ENCODE results near the gene FCRL1. TPM values are rescaled to one million over a fixed set of nuclear protein-coding genes. Genes with fewer than 3 reads are reported as not detected.

Gene FCRL1
- total and polyA plus RNA-seq, 9 donors = 0.08 to 0.65 TPM; not detected in 7

DNA sequence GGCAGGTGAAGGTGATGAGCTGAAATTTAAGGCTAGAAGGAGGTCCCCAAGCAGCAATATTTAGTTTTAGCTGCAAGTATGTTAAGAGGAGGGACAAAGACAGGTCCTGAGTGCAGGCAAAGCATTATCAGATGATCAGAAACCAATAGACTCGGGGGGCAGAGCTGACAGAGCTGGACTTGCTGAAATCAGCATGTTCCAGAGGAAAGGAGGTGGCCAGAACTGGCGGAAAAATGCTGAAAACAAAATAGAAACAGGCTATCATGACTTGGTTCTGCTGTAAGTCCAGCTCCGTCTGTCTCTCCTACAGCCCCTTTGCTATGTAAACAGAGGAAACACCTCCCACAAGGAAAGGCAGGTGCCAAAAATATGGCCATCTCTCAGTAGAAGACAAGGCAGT is 21.8 kb upstream of the FCRL1 start, which contains the start of gene CD5L:
Gene CD5L, minus strand, starts transcription at position 101 of the 400 bp plus-strand sequence. CDS start 107 bp downstream, outside the sequence.
- intact Hi-C loops (cut with DNase I) = no loop called here
- Histone ChIP-seq H3K4me3 (no peak within 1 kb of the TSS), H3K9me3 (no peaks in the 10 kb centered on the region), H3K27ac (no peak within 1 kb of the TSS), H3K36me3 (no peaks in the 10 kb centered on the region), H3K4me1 (ENCODE audit: insufficient read depth) (no peaks in the 10 kb centered on the region), H3K27me3 (no peaks in the 10 kb centered on the region)
- 37 to 50% (median 43%) methylated on average over 3 of the region's 3 CpGs for WGBS, 3 donors
- TF ChIP-seq, protein P1, sequence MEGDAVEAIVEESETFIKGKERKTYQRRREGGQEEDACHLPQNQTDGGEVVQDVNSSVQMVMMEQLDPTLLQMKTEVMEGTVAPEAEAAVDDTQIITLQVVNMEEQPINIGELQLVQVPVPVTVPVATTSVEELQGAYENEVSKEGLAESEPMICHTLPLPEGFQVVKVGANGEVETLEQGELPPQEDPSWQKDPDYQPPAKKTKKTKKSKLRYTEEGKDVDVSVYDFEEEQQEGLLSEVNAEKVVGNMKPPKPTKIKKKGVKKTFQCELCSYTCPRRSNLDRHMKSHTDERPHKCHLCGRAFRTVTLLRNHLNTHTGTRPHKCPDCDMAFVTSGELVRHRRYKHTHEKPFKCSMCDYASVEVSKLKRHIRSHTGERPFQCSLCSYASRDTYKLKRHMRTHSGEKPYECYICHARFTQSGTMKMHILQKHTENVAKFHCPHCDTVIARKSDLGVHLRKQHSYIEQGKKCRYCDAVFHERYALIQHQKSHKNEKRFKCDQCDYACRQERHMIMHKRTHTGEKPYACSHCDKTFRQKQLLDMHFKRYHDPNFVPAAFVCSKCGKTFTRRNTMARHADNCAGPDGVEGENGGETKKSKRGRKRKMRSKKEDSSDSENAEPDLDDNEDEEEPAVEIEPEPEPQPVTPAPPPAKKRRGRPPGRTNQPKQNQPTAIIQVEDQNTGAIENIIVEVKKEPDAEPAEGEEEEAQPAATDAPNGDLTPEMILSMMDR (IDR thresholded peaks at IDR 0.05) = no peak
- TF ChIP-seq EP300 (IDR thresholded peaks at IDR 0.05) (no peak), POLR2A (IDR thresholded peaks at IDR 0.05) (no peak)
- no peak for DNase-seq

DNA sequence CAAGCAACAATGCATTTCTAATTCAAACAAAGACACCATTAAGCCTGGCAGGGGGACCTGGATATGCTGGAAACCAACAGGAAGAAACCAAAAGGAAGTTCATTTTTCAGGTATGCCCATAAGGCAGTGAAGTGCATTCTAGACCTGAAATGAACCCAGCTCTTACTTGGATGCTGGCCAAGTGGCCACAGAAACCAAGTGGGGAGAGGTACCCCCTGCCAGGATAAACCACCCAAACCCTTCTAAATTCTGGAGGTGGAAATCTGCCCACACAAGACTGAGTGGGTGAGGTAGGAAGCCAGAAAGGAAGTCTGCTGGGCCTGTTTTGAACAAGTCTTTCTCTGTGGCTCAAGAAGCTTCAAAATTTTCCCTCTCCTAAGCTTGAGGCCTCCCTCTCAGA is 19.0 kb upstream of the FCRL1 start:
- Histone ChIP-seq H3K9me3 (no peaks in the 10 kb centered on the region), H3K27ac (no peak overlapping the region), H3K4me1 (ENCODE audit: insufficient read depth) (no peaks in the 10 kb centered on the region), H3K4me3 (no peak overlapping the region), H3K27me3 (no peaks in the 10 kb centered on the region), H3K36me3 (no peaks in the 10 kb centered on the region)
- TF ChIP-seq POLR2A (IDR thresholded peaks at IDR 0.05) (no peak), EP300 (IDR thresholded peaks at IDR 0.05) (no peak)
- TF ChIP-seq, protein P1 (IDR thresholded peaks at IDR 0.05) = no peak
- DNase-seq = no peak
- intact Hi-C loops (cut with DNase I) = no loop called here

- Histone ChIP-seq H3K4me1 (ENCODE audit: insufficient read depth) (no peaks in the 10 kb centered on the region), H3K9me3 (no peaks in the 10 kb centered on the region), H3K27ac (no peak overlapping the region), H3K36me3 (no peaks in the 10 kb centered on the region), H3K27me3 (no peaks in the 10 kb centered on the region), H3K4me3 (no peak overlapping the region)
- TF ChIP-seq, protein P1 (IDR thresholded peaks at IDR 0.05) = no peak
- TF ChIP-seq POLR2A (IDR thresholded peaks at IDR 0.05) (no peak), EP300 (IDR thresholded peaks at IDR 0.05) (no peak)
- 71 to 75% (median 72%) methylated on average over 12 of the region's 12 CpGs for WGBS, 3 donors
- DNase-seq = no peak
- intact Hi-C loops (cut with DNase I) = no loop called here
These were observed 14.5 kb upstream of the FCRL1 start for GRCh38 chr1:157834430-157834829.

GRCh38 chr1:157833145-157833544 is 13.2 kb upstream of the FCRL1 start:
- no peak overlapping the region for H3K4me3 ChIP-seq
- 68 to 82% (median 68%) methylated on average over 6 of the region's 6 CpGs for WGBS, 3 donors
- no peaks in the 10 kb centered on the region for H3K9me3 ChIP-seq
- H3K36me3 ChIP-seq = no peaks in the 10 kb centered on the region
- intact Hi-C loops (cut with DNase I) = no loop called here
- DNase-seq = no peak
- no peaks in the 10 kb centered on the region for H3K27me3 ChIP-seq
- H3K27ac ChIP-seq = no peak overlapping the region
- no peak for TF ChIP-seq POLR2A (IDR thresholded peaks at IDR 0.05)
- TF ChIP-seq, protein P1 (IDR thresholded peaks at IDR 0.05) = no peak
- no peak for TF ChIP-seq EP300 (IDR thresholded peaks at IDR 0.05)
- no peaks in the 10 kb centered on the region for H3K4me1 ChIP-seq (ENCODE audit: insufficient read depth)

Measured in ovary (tissue), 9 donors.